Cerebellar nuclear complex (tissue), 1 donor: ENCODE data around the gene ZMIZ1.

ENCODE experiments used
- DNase-seq, 2 experiments: peaks; one replicate each; lab custom pipeline; 2025; lab: John Stamatoyannopoulos, UW

The ZMIZ1 gene

DNA sequence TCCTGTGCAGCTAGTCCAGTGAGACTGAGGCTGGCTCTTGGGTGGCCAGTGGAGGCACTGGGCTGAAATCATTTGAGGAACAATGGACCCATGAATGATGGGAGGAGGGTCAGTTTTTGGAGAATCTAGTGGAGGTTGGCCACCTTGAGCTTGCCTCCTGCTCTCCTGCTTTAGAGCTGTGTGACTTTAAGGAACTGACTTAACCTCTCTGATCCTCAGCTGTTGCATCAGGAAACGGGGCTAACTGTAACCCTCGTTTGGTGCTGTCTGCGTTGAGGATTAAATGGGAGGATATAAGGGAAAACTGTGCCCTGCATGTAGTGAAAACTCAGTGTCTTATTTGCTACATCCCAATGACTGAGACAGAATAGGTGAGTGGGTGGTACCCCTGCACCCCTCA lies 163.1 kb downstream of the ZMIZ1 start:
- no peak for DNase-seq

DNA sequence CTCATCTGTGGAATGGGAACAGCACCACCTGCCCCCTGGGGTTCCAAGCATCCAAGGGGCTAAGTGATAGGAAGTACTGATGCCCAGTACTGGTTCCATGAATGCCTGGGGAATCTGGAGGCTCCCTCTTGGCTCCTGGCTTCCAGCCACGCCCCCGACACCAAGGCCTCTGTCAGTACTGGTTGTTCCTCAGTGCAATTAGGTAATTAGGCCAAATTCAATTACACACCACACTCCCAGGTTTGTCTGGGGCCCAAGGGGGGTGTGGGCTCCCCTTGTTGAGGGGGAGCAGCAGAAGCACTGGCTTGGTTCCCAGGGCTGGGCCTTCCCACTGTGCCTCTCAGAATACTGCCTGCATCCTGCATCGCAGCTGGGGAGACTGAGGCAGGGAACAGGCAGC lies 164.1 kb downstream of the ZMIZ1 start:
- no peak for DNase-seq

DNA sequence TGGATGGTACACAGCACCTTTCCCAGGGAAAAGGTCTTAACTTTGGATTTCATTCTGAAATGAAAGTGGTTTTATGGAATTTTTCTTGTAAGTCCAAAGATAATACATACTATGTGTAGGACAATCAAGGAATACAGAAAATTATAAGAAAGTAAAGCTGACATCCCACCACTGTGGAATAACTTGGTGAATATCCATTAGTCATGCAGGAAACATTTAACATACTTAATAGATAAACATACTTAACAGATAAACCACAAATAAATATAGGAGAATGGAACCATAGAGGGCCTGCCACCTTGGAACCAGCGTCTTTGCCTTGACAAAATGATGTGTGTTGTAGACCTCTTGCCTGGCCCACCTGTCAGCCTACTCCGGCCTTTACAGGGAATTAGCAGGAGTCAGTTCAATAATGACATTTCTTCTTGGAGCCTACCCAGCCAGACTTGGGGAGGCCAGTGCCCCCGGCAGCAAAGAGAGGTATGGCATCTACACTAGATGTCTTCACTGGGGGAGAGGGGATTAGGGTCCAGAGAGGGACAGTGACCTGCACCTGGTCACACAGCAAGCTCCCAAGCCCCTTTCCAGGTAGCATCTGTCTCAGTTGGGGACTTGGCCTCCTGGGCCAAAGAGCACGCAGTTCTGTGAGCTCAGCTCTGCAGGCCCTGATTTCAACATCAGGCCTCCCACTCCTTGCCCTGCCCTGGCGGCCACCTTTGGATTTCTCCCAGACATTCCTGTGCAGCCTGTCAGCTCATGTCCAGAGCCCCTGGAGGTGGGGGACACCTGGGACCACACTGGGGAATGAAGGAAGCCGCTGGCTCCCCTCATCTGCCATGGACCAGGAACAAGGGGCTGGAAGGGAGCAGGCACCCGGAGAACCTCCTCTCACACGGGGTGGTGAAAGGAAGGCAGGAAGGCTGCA lies 165.9 kb downstream of the ZMIZ1 start:
- no peak for DNase-seq

- DNase-seq = no peak
Measured at GRCh38 chr10:79235765-79236432, 167.1 kb downstream of the ZMIZ1 start.

DNA sequence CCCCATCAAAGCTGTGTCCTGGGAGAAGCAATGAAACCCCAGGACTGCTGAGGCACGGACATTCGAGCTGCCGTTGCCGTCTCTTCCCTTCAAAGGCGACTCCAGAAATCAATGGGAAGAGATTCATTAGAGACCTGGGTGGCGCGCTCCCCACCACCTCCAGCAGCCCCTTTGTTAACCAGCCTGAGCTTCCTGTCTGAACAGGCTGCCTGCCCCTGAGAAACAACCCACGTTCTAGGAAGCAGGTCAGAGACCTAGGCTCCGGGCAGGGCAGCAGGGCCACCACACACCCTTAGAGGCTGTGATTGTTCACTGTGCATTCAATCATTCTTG lies 167.6 kb downstream of the ZMIZ1 start:
- no peak for DNase-seq

- DNase-seq = no peak
Measured at GRCh38 chr10:79237454-79238157, 168.8 kb downstream of the ZMIZ1 start.

DNA sequence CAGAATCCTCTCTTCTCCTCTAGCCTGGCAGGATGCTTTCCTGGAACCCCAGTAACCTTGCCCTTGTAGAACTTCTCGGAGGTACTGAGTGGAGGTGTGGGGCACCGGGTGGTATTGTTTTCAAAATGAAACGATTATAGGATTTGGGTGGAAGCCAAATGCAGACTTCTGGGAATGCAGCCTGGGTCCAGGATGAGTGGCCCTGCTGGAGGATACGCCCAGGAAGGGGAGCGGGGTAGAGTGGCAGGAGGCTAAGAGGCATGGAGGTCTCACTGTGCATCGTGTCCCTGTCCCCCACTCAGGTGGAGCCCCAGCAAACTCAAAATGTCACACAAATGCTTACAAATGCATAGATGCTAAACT lies 169.4 kb downstream of the ZMIZ1 start:
- no peak for DNase-seq

DNA sequence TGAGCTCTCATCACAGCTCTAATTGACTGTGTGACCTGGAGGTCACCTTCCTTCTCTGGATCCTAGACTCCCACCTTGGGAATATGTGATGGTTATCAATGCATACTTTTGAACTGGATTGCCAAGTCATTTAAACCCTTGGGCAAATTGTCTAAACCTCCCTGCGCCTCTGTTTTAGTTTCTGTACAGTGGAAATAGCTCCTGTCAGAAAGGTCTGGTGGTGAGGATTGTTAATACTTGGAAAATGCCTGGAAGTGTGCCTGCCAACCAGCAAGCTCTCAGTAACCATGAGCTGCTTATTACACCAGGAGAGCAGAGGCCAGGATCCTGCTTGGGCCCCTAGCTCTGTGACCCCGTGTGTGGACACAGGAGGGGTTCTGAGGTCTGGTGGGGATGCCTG lies 169.8 kb downstream of the ZMIZ1 start:
- no peak for DNase-seq

GRCh38 chr10:79239275-79239779 lies 170.6 kb downstream of the ZMIZ1 start:
- DNase-seq = no peak

DNA sequence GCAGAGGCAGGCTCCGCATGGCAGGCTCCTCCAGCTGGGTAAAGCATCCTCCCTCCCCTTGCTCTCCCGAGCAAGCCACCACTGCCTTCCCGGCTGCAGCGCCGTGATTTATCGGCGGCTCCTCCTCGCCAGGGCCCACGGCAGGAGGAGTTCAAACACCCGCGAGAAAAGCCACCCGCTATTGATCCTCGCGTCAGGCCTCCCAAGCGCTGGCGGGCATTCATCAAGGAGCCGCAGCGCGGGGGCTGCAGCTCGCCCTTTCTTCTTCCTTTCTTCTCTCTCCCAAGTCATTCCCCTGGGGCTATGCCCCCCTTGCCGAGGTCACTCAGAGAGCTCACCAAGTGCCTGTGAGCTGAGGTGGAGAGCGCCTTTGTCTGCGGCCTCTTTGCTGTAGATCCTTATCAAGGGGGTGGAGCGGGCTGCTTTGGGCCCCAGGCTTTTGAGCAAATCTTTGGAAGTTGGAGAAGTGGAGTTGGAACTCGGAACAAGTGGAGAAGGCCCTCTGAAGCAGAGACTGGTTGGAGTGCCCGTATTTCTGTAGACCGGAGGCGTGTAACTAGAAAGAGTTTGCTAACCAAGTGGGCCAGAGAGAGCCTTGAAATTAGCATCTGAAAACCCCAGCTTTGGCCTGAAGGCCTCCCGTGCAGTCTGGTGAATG lies 171.3 kb downstream of the ZMIZ1 start:
- no peak for DNase-seq

GRCh38 chr10:79241629-79241989 lies 172.8 kb downstream of the ZMIZ1 start:
- no peak for DNase-seq

DNA sequence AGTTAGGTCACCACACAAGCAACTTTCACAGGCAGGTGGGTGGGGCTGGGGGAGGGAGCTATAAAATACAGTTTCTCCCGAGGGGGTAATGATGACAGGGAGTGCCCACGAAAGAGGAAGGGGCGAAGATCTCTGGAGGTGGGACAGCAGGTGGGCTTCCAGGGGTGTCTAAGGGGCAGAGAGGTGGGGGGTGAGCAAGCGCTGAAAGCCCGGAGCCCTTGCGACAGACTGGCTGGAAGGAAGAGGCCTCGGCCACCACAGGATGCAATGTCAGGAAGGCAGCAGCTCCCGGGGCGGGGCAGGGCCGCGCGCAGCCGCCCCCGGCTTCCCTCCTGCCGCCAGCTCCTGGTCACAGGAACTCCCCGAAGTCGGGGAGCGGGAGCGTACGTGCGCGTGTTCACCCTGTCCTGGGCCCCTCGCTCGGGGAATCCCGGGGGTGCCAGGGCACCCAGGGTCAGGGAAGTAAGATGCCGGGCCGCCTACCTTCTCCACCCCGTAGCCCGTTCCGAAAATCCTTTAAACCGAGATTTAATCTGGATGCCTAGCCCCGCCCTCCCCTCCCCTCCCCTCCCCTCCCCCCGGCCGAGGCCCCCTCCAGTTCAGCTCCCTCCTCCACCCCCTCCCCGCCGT lies 173.3 kb downstream of the ZMIZ1 start:
- no peak for DNase-seq

GRCh38 chr10:79242620-79243152 lies 173.9 kb downstream of the ZMIZ1 start:
- no peak for DNase-seq

DNA sequence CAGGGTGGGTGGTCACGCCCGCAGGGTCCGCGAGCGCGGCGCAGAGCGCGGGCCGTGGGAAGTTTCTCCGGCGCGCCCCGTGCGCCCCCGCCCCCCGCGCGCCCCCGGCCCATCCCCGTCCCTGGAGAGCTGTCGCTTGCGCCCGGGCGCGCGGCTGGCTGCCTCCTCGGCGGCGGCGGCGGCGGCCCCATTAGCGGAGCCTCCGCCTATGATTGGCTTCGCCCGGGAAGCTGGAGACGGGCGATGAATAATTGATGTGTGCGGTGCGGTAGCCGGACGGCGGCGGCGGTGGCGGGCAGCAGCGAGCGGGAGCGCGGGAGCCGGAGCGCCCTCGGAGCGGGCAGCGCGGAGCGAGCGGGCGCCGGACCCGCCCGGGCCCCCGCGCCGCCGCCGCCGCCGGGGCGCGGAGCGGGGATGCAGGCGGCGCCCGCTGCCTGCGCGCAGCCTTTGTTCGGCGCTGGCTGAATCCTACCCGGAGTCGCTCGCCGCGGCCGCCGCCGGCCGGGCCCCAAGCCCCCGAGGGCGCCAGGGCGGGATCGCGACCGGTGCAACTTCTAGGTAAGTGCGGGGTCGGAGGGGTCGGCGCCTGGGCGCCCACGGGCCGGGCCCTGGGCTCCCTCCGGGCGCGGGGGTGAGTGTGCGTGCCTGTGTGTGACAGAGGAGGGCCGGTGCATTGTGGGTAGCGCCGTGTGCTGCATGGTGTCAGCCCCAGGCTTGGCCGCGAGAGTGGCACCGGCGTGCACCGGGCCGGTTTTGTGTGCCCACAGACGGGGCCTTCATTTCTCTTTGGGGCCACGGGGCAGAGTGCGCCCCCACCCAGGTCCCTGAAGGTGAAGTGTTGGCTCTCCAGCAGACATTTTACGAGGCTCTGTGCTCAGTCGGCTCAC lies 174.7 kb downstream of the ZMIZ1 start:
- no peak for DNase-seq

DNA sequence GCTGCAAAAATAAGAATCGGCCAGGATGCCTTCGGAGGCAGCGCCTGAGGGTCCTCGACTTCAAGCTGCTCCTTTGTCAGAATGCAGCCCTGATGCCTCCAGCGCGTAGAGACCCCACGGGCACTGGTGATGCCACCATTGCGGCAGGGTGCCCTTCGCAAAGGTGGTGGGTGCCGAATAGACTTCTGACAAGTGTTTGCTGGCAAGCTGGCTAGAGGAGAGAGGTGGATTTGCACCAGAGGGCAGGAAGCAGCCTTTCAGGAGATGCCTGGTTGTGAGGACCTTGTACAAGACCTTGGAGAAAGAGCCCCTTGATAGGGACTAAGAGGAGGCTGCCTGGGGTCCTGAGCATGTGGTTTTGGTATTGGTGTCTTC lies 175.3 kb downstream of the ZMIZ1 start:
- DNase-seq = no peak

- no peak for DNase-seq
Measured at GRCh38 chr10:79244841-79245504, 176.2 kb downstream of the ZMIZ1 start.

DNA sequence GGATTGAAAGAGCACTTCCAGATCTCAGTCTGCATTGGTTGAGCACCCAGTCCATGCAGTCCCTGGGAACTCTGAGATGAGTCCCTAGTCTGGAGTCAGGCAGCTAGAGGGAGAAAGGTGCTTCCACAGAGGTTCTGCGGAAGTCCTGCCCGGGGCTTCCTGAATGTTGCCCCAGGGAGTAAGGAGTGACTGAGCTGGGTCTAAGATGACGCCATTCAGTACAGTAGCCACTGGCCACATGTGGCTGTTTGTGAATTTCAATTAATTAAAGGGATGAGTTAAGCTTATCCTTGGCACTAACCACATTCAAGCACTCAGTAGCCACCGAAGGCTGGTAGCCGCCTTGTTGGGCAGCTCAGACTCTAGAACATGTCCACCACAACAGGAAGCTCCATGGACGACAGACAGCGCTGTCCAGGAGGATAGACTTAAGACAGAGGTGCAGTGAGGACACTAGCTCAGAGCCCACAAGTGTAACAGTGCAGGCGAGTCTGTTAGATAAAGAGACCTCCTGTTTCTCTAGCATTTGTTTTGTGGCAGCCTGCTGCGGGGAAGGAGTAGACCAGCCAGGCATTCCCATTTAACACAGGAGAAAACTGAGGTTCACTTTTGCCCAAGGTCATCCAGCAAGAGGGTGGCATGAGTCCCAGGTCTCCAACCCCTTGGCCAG lies 176.9 kb downstream of the ZMIZ1 start:
- no peak for DNase-seq

DNA sequence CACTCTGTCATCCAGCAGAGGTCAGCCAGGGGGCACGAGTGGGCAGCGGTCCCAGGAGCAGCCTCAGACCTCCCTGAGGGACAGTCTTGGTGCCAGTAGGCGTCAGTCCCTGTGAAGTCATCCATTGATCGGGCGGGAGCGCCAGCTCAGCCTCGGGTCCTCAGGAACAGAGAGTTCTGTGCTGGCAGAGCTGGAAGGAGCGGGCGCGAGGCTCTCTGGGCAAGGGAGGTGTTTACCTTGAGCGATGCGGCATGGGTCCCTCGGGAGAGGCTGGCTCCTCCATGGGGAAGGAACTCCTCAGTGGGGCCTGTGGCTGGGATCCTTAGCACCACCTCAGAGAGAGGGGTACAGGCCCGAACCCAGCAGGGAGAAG lies 177.4 kb downstream of the ZMIZ1 start:
- no peak for DNase-seq

DNA sequence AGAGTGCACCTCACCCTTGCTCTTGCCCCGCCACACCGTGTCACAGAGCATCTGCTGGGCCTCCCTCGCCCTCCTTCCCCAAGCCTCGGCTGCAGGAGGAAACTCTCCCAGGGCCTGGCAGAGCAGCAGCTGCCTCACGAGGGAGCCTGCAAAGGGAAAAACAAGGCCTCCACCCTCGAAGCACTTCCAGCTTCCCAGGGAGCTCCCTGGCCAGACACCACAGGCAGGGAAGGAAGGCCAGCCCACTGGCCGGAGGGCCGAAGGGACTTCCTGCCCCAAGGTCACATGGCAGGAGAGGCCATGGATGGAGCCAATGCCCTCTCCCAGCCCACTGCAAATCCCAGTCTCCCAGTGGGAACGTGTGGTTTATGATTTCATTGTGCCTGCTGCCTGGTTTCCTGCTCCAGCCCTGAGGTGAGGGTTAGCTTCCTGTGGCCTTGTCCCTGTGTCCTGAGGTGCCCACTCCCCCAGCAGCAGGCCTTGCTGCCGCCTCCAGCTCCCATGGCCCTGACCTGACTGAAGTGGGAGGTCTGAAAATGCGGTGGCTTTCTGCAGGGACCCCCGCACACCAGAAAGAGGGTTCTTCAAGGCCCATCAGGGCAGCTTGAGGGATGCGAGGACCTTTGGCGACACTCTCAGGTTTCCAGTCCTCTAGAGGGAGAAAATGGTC lies 178.0 kb downstream of the ZMIZ1 start:
- DNase-seq = no peak
